ENCODE results near the gene C12orf57.

Gene C12orf57

DNA sequence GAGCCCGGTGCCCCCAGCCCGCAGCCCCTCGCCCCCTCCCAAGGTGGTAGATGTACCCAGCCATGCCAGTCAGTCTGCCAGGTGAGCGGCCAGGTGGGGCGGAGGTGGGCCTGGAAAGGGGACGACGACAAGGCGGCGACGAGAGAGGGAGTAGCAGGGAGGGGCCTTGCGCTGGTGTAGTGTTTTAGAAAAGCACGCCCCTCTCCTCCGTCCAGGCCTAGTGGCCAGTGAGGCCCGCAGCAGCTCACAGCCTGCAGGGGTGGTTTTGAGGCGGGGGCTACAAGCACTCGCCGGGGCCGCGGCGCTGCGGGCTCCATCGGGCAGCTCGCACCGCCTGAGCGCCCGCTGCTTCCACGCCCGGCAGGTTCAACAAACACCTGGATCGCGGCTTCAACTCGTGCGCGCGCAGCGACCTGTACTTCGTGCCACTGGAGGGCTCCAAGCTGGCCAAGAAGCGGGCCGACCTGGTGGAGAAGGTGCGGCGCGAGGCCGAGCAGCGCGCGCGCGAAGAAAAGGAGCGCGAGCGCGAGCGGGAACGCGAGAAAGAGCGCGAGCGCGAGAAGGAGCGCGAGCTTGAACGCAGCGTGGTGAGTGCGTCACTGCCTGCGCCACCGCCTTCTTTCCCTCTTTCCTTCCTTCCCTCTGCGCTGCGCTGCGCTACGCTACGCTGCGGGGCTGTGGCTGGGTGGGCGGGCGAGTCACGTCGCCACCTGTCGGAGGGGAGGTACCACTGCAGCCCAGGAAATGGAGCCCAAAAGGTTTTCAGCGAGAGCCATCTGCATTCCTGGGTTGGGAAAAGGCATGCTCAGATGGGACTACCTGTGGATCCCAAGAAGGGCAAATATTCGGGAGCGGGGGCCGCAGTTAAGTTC is 6.1 kb upstream of the C12orf57 start:
- DNase-seq (ENCODE audit: low spot score), result peak; percentile 94

- no peak for DNase-seq (ENCODE audit: low spot score)
These were observed 5.2 kb upstream of the C12orf57 start for GRCh38 chr12:6938353-6939190.

DNA sequence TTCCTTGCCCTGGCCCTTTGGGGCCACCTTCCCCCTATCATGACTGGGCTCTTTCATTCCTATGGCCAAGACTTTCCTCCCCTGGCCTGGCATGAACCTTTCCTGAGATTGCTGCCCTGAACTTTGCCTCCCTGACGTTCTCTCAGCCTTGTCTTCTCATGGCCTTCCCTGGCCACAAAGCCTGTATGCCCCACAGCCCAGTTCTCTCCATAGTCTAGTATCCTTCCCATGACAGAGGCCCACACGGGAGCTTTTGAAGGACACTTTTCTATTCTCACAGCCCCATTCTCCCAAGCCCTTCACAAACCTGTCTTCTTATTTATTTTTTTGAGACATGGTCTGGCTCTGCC is 4.7 kb upstream of the C12orf57 start:
- DNase-seq (ENCODE audit: low spot score), result no peak

- no peak for DNase-seq (ENCODE audit: low spot score)
These were observed 2.6 kb upstream of the C12orf57 start for GRCh38 chr12:6941267-6941666.

- DNase-seq (ENCODE audit: low spot score), result no peak
These were observed 2.0 kb upstream of the C12orf57 start for GRCh38 chr12:6941782-6942181.

DNA sequence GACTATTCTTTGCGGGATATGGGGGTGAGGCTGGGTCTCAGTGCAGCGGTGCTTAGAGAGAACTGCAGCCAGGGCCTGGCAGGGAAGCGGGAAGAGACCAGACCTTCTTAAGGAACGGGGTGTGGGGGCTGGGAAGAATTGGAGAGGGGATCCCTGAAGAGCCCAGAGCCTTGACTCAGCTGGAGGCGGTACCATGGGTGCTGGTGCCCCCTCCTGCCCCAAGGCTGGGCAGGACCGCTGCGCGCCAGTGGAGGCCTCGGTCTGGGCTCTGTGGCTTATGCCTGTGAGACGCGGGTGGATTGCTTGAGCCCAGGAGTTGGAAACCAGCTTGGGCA is 1.5 kb upstream of the C12orf57 start:
- no peak for DNase-seq (ENCODE audit: low spot score)

DNA sequence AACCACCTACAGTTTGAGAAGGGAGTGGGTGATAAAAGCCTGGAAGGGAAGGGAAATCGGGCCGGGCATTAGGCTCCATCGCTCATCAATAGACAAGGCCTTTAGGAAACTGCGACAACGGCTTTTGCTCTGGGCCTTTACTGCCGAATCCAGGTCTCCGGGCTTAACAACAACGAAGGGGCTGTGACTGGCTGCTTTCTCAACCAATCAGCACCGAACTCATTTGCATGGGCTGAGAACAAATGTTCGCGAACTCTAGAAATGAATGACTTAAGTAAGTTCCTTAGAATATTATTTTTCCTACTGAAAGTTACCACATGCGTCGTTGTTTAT is 467 bp upstream of the C12orf57 start:
- peak; percentile 94 for DNase-seq (ENCODE audit: low spot score)

- DNase-seq (ENCODE audit: low spot score), result peak; percentile 98
These were observed 762 bp downstream of the C12orf57 start for GRCh38 chr12:6944381-6945186.

DNA sequence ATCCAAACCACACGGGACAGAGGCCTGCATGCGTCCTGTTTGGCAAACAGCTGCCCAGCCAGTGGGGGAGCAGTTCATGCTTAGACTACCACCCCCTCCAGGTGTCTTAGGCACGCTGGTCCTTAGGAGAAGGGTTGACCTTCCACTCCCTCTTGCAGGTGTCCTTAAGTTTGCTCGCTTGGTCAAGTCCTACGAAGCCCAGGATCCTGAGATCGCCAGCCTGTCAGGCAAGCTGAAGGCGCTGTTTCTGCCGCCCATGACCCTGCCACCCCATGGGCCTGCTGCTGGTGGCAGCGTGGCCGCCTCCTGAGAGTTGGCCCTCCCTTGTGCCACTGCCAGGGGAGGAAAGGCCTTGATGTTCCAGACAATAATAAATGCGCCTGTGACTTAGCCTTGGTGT is 1.8 kb downstream of the C12orf57 start:
- DNase-seq (ENCODE audit: low spot score), result peak; percentile 25

DNA sequence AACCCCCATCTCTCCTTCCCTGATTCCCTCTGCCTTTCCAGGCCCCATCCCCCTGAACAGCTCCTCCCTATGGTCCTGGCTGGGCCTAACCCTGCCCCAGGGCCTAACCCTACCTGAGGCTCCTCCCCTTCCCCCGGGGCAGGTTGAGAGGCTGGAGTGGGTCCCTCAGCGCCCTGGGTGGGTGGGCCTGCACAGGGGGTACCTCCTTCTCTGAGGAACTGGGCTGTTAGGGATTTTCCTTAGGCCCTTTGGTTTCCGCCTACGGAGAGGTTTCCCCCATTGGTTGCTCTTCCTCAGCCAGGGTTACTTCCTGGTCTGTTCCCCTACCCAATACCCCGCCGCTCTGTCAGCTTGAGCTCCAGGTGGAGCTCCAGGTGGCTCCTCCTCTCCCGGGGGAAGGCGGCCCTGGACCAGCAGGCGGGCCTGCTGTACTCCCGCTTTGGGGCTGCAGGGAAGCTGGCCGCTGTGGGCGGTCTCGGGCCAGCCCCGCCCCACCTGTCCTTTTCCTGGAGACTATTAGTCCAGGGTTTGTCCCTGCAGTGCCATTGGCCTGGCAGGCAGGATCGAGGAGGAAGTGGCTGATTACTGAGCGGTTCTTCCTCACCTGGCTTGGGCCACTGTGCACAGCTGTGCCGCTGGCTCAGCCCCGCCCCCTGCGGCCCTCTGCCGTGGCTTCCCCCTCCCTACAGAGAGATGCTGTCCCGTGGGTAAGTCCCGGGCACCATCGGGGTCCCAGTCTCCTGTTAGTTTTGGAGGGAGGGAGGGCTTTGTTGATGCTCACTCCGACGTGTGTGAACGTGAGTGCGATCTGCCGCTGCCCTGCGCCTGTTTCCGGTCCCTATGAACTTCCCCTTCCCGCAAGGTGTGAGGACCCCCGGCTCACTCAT is 2.5 kb downstream of the C12orf57 start:
- DNase-seq (ENCODE audit: low spot score), result no peak

DNA sequence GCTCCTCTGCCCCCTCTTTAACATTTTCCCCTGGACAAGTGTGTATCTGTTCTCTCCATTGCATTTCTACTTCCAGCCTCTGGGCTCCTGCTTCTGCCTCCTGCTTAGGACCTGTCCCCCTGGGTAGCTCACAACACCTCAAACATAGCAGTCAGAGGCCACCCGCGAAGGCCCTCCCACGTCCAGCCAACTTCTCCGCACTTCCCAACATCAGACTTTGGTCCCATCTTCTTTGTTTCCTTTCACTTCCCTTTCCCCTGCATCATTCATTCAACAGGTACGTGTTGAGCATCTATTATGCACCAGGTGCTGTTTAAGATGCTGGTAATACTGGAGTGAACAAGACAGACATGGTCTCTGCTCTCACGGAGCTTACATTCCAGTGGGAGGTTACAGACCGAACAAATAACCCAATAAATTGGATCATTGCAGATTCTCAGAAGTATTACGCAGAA is 3.1 kb downstream of the C12orf57 start:
- no peak for DNase-seq (ENCODE audit: low spot score)

GRCh38 chr12:6947615-6948014 is 3.8 kb downstream of the C12orf57 start:
- no peak for DNase-seq (ENCODE audit: low spot score)

GRCh38 chr12:6948873-6949594 is 5.2 kb downstream of the C12orf57 start:
- peak; percentile 29 for DNase-seq (ENCODE audit: low spot score)

- no peak for DNase-seq (ENCODE audit: low spot score)
These were observed 6.6 kb downstream of the C12orf57 start for GRCh38 chr12:6950401-6950801.

- no peak for DNase-seq (ENCODE audit: low spot score)
These were observed 7.2 kb downstream of the C12orf57 start, which contains the start of gene PTPN6 for GRCh38 chr12:6950811-6951540. TSS of gene PTPN6 (plus strand) at chr12:6951356. CDS start at chr12:6951513, 157 bp downstream.

DNA sequence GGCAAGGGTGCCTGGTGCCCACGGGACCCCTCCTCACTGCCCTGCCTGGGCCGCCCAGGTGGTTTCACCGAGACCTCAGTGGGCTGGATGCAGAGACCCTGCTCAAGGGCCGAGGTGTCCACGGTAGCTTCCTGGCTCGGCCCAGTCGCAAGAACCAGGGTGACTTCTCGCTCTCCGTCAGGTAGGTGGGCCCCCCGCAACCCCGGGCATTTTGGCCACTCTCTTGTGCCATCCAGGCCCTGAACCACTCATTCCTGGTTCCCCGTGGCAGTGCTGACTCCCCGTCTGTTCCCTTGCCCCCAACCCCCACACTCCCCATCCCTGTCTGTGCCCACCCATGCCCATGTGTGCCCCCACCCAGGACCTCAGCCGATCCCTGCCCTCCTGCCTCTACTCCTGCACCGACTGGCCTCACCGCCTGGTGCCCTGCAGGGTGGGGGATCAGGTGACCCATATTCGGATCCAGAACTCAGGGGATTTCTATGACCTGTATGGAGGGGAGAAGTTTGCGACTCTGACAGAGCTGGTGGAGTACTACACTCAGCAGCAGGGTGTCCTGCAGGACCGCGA is 7.8 kb downstream of the C12orf57 start:
- no peak for DNase-seq (ENCODE audit: low spot score)

GRCh38 chr12:6952121-6952862 is 8.5 kb downstream of the C12orf57 start:
- no peak for DNase-seq (ENCODE audit: low spot score)

DNA sequence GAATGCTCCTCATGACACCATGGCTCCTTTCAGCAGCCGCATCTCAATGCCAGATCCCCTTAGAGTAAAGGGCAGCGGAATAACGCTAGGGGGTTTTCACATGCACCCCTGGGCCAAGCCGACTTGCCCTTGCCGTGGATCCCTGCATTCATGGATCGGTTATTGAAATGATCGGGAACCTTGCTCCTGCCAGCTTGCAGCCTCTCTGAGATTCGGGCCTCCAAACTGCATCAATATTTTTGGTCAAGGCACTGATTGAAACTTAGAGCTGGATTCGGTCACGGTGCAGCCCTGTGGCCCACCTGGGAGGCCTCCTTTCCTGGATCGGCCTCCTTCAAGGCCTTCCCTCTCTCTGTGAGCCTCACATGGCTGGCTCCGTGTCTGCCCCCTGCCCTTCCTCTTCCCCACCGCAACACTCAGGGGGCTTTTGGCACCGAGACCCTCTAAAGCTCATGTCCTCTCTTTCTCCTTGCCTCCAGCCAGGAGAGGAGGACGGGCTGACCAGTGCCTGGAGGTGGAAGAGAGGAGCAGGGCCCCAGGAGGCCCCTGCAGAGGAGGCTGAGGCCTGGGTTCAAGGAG is 9.1 kb downstream of the C12orf57 start:
- DNase-seq (ENCODE audit: low spot score), result no peak

Data from RKO (cell line).